Ovary (tissue), 9 donors: ENCODE measurements around the gene SPEG. TPM values are rescaled to one million over a fixed set of nuclear protein-coding genes. Genes with fewer than 3 reads are reported as not detected.

Experiments
- DNase-seq, 5 donors: peaks; one replicate each; pipeline ENCODE4 v3.0.0-alpha.2; 2019 to 2020
- H3K27ac ChIP-seq, 2 donors: fragments of 200-600 bp; one replicate each; pipeline versions ENCODE4 v1.5.1 to v1.8.0; 2019 to 2022
- H3K27me3 ChIP-seq: fragments of 200-600 bp; one replicate; pipeline ENCODE4 v1.8.0; 2022
- H3K36me3 ChIP-seq: fragments of 200-600 bp; sonication (generic); one replicate; pipeline ENCODE4 v1.5.1; 2019
- H3K4me1 ChIP-seq: one replicate; pipeline ENCODE4 v1.8.1; 2013; ENCODE audit warnings: mild to moderate bottlenecking, moderate library complexity; ENCODE audit not compliant: insufficient read depth
- H3K4me3 ChIP-seq: fragments of 200-600 bp; sonication (generic); one replicate; pipeline ENCODE4 v1.5.1; 2017
- H3K9me3 ChIP-seq, 2 donors: fragments of 200-600 bp in 1 of 2; sonication (generic) in 1 of 2; one replicate each; pipeline versions ENCODE4 v1.5.1 to v1.8.1; 2013 to 2019; ENCODE audit warnings: mild to moderate bottlenecking in 1 of 2, moderate library complexity in 1 of 2
- CTCF ChIP-seq, 3 donors: fragments of 450-650 bp in 2 of 3; fragments of 200-600 bp in 1 of 3; IDR thresholded peaks; one replicate each; pipeline versions ENCODE4 v1.5.1 to v1.8.0; 2016 to 2022; ENCODE audit warnings: antibody characterized with exemption in 3 of 3, mild to moderate bottlenecking in 1 of 3
- EP300 ChIP-seq: sonication (generic); formaldehyde crosslinking; IDR thresholded peaks from one replicate; pipeline ENCODE4 v1.6.1; 2017; ENCODE audit warnings: antibody characterized with exemption
- POLR2A ChIP-seq: fragments of 450-650 bp; IDR thresholded peaks from one replicate; pipeline ENCODE4 v1.6.1; 2017; ENCODE audit warnings: antibody characterized with exemption, mild to moderate bottlenecking, moderate library complexity
- WGBS, 3 donors: extraction: QIAGEN DNeasy Blood & Tissue Kit in 1 of 3; methylation state at CpG; one replicate each; pipeline versions ENCODE4 v1.1.5 to v1.1.7; 2013 to 2017; 5-methylcytosine and 5-hydroxymethylcytosine counted together
- intact Hi-C, 4 donors: fragments of 100-400 bp; cut with DNase I; formaldehyde crosslinking; loops; one replicate each; pipeline versions ENCODE4 v1.11.0 to v1.15.1; 2022 to 2023
- polyA plus RNA-seq, 2 donors: library from polyadenylated mRNA; stranded (reverse); fragments of 200-250 nt in 1 of 2; fragments of 350-450 nt in 1 of 2; fragmentation: Illumina TruSeq in 1 of 2; extraction: RNeasy Lipid Tissue Mini Kit (QIAGEN cat#74804) in 1 of 2; gene quantifications; one replicate each; pipeline ENCODE4 v1.2.3, GENCODE V29; 2013 to 2014
- total RNA-seq, 7 donors: library from RNA; depleted of rRNA in 2 of 7; stranded (reverse); fragments of >200 nt in 2 of 7; fragmentation: NEBNext Ultra II Directional in 3 of 7; extraction: Animal tissue kit (Norgen Biotek cat#: 25700) in 3 of 7; gene quantifications; one replicate each; pipeline versions ENCODE4 v1.1.0 to v1.2.4, GENCODE V29; 2016 to 2023
- donor health status: DM: no; HTN: no; CAD: no; lungs with moderate emphysema.
- donor health status: DM: no; HTN: no; CAD: no.
- donor health status: Bipolar disorder and iron deficiency.
- donor health status: DM: yes; HTN: yes; CAD: no.
- donor health status: DM: no; HTN: no; CAD: no.
- donor health status: DM: yes; HTN: yes; CAD: no.

SPEG gene
- total and polyA plus RNA-seq, 9 donors = 9.9 to 79.7 (median 29.6) TPM

DNA sequence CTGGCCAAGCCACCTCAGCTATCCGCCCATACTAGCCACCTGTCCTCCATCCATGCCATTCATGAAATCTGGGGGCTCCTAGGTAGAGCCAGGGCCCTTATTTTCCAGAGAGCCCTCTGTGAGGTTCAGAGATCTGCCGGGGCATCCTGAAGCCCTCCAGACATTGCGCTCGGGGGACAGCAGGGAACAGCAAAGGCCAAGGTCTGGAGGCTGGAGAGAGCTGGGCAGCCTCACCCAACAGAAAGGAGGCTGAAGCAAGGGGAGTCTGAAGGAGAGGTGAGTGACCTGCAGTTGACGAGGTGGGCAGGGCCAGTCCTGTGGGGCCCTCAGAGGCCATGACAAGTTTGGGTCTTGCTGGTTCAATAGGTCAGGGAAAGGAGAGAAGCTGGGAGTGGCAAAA is 25.0 kb upstream of the SPEG start:
- DNase-seq = no peak
- Histone ChIP-seq H3K27ac (no peak overlapping the region), H3K36me3 (no peaks in the 10 kb centered on the region), H3K4me1 (peaks cover under 1% of the 10 kb centered on the region), H3K27me3 (no peaks in the 10 kb centered on the region), H3K4me3 (no peak overlapping the region), H3K9me3 (no peaks in the 10 kb centered on the region)
- 89 to 99% (median 93%) methylated on average over 5 of the region's 5 CpGs for WGBS, 3 donors
- intact Hi-C loops = loop anchor here in 2 of 4 donors (5.0 kb wide), 2 partner anchors 53 to 118 kb away; no protein-coding TSS in a partner anchor
- no peak for TF ChIP-seq EP300
- no peak for TF ChIP-seq CTCF (IDR thresholded peaks at IDR 0.05)
- TF ChIP-seq POLR2A = no peak

DNA sequence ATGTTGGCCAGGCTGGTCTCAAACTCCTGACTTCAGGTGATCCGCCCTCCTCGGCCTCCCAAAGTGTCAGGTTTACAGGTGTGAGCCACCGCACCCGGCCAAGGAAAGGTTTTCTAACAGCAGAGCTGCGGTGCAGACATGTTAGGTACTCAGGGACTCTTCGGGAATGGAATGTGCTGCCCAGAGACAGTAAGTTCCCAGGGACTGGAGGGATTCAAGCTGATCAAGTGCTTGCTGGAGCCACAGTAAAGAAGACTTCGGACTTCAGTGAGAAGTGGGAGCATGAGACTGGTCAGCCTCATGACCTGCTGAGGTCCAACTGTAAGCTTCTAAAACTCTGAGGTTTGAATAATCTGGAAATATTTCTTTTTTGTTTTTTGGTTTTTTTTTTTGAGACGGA is 24.3 kb upstream of the SPEG start:
- no peak for DNase-seq
- Histone ChIP-seq H3K27ac (no peak overlapping the region), H3K9me3 (no peaks in the 10 kb centered on the region), H3K4me3 (no peak overlapping the region), H3K27me3 (no peaks in the 10 kb centered on the region), H3K36me3 (no peaks in the 10 kb centered on the region), H3K4me1 (no peaks in the 10 kb centered on the region)
- intact Hi-C loops = no loop called here
- 76 to 81% (median 78%) methylated on average over 8 of the region's 8 CpGs for WGBS, 3 donors
- no peak for TF ChIP-seq CTCF (IDR thresholded peaks at IDR 0.05)
- TF ChIP-seq EP300 = no peak

DNA sequence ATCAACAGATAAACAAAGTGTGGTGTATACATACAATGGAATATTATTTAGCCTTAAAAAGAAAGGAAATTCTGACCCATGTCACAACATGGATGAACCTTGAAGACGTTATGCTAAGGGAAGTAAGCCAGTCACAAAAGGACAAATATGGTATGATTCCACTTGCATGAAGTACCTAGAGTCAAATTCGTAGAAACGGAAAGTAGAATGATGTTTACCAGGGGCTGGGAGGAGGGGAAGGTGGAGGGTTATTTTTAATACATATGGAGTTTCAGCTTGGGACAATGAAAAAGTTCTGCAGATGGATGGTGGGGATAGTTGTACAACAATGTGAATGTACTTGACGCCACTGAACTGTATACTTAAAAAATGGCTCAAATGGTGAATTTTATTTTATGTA is 19.8 kb upstream of the SPEG start:
- no peaks in the 10 kb centered on the region for H3K27me3 ChIP-seq
- no peaks in the 10 kb centered on the region for H3K9me3 ChIP-seq
- H3K4me1 ChIP-seq = peaks cover 5% of the 10 kb centered on the region
- no peaks in the 10 kb centered on the region for H3K36me3 ChIP-seq
- TF ChIP-seq CTCF (IDR thresholded peaks at IDR 0.05) (no peak), EP300 (no peak), POLR2A (no peak)
- intact Hi-C loops = no loop called here
- no peak overlapping the region for H3K4me3 ChIP-seq
- DNase-seq = no peak
- no peak overlapping the region for H3K27ac ChIP-seq
- WGBS, 3 donors = 74 to 82% (median 81%) methylated on average over 4 of the region's 4 CpGs

DNA sequence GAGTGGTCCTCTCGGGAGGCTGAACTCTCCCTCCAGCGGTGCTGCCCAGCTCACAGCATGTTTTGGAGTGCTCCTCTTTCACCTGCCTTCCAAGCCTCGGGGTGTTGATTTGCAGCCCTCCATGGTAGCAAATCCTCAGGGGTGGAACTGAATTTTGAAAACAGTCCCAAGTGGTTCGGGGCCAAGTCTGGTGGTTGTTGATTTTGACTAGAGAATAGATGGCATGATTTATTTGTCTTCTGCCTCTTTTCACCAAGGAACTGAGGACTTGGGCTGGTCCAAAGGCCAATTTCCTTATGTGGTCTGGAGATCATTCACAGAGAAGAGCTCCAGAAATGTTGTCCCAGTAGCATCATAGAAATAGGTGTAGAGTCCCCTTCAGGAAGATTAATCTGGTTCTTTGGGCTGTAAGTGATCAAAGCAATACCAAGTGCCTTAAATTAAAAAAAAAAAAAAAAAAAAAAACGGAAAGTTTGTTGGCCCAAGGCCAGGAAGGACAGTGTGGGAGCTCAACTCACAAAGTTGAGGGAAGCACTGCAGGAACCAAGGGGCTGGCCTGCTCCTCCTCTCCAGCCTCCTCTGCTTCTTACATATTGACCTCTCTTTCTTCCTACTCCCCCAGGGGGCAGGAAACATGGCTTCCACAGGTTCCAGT is 18.9 kb upstream of the SPEG start:
- Histone ChIP-seq H3K27ac (no peak overlapping the region), H3K9me3 (no peaks in the 10 kb centered on the region), H3K36me3 (no peaks in the 10 kb centered on the region), H3K4me1 (peaks cover 5% of the 10 kb centered on the region), H3K27me3 (no peaks in the 10 kb centered on the region), H3K4me3 (no peak overlapping the region)
- 55 to 66% (median 64%) methylated on average over 5 of the region's 5 CpGs for WGBS, 3 donors
- no peak for DNase-seq
- TF ChIP-seq EP300 (no peak), CTCF (IDR thresholded peaks at IDR 0.05) (no peak), POLR2A (no peak)
- intact Hi-C loops = no loop called here
